Activated CD4-positive, alpha-beta T cell treated with anti-CD3 and anti-CD28 coated beads for 24 hours (primary cell): ENCODE results near the gene NHERF1.

Experiments used
- DNase-seq, 2 donors: peaks; one replicate each; pipeline ENCODE4 v3.0.0-alpha.2; 2020; ENCODE audit warnings: low read depth in 2 of 2

NHERF1 gene

DNA sequence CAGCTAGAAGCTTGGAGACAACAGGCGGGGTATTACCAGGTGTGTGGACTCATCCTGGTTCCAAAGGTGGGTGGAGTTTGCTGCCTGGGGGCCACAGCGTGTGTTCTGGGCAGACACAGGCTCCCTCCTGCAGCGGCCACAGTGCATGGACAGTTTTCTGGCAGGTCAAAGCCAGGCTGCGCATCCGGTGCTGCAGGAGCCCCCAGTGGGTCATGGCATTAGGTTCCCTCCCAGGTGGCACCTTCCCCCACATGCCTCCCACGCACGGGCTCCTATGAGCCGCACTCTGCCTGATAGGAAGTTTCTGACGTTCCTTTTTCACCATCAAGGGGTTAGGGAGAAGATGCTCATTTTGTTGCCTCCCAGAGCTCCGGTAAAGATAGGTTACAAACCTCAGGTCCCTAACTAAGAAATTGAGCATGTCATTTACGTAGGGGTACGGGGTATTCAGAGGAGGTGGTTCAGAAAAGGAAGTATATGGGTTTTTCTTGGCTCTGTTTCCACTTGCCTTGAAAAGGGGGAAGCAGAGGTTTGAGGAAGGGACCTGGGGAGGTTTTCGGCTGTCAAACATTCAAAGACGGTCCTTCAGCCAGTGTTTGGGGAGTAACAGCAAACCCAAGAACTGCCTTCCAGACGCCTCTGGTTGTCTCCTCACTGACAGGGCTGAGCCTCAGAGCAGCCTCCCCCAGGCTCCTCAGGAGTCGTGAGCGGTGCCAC, 60.4 kb downstream of the NHERF1 start:
- no peak for DNase-seq

DNA sequence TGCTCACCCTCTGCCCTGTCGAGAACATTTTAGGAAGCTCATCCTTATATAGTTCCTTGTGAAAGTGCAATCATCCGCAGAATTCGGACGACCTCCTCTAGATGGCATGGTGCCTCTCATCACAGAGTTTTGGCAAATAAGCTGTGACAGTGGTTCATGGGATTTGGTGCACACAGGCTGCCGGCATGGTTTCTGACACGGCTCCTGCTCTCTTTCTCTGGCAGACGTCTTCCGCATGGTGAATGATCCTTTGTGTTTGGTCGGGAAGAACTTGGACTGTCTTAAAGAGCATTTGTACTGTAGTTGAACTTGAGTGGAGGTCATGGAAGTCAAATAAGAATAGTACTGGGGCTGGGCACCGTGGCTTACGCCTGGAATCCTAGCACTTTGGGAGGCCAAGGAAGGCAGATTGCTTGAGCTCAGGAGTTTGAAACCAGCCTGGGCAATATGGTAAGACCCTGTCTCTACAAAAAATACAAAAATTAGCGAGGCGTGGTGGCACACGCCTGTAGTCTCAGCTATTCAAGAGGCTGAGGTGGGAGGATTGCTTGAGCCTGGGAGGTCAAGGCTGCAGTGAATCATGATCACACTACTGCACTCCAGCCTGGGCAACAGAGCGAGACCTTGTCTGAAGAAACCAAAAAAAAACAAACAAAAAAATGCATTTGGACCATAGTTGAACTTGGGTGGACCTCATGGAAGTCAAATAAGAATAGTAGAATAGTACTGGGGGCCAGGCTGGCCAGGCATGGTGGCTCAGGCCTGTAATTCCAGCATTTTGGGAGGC, 62.5 kb downstream of the NHERF1 start:
- DNase-seq: no peak

DNA sequence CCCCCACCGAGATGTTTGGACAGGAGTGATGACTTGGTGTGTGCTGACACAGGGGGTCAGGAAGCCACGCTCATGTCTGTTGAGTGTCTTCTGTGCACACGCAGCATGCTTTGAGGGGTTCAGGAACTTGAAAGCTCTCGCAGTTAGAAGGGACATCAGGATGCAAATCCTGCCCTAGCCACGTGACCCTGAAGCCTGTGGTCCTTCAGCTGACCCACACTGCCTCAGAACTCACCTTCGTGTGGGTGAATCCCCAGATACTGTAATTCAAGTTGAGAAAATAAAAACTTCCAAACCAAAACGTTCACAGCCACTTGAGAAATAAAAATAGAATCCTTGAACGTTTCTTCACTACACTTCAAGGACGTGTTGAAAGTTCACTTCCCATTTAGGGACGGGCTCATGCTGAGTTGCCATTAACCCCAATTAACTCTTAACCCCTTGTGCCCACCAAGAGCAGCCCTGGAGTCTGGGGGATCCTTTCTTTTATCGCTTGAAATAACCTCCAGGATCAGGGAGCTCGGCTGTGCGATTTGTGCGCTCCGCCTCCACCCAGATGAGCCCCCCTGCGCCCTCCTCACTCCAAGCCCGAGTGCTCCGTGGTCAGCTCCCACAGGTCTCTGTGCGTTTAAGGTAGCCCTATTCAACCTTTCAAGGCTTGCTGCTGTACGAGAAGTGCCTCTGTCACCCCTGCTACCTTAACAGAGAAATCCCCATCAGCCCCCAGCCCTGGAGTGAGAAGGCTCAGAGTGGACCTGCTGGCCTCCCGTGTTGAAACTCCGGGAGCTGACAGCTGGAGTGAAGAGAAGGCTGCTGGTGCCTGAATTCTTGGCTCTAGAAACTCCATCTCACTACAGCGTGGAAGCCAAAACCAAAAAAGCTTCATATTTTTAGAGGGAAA, 63.9 kb downstream of the NHERF1 start:
- DNase-seq: no peak

DNA sequence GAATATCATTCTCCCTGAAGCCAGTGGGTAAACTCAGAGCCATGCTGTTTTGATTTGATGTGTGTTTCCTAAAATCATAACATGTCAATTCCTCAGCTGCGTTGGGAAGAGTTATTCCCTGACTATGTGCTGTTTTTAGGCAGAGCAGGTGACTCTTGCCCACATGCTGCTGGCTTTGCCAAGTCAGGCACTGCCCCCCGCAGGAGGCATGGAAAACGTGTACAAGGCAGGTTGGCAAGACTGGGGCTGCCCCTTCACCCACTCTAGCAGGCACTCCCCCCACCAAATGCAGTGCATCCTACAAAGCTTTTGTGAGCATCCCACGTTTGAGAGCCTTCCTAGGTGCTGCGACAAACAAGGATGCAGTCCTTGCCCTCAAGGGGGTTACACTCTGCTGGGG, 66.0 kb downstream of the NHERF1 start:
- no peak for DNase-seq

DNA sequence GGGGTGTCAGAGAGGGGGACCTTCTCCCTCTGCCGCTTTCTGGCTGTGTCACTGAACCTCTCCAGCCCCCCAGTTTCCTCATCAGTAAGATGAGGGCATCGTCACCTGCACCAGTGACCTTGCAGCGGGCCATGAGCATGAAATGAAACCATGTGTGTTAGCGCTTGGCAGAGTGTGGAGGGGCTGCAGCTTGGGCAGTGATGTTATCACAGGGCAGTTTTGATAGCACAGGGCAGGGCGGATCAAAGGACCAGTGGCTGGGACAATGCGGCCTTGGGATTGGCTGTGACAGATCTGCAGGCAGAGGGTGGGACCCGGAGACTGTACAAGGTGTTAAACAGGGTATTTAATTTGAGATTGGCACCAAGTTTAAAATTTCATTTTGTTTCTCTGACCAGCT, 66.6 kb downstream of the NHERF1 start:
- no peak for DNase-seq

DNA sequence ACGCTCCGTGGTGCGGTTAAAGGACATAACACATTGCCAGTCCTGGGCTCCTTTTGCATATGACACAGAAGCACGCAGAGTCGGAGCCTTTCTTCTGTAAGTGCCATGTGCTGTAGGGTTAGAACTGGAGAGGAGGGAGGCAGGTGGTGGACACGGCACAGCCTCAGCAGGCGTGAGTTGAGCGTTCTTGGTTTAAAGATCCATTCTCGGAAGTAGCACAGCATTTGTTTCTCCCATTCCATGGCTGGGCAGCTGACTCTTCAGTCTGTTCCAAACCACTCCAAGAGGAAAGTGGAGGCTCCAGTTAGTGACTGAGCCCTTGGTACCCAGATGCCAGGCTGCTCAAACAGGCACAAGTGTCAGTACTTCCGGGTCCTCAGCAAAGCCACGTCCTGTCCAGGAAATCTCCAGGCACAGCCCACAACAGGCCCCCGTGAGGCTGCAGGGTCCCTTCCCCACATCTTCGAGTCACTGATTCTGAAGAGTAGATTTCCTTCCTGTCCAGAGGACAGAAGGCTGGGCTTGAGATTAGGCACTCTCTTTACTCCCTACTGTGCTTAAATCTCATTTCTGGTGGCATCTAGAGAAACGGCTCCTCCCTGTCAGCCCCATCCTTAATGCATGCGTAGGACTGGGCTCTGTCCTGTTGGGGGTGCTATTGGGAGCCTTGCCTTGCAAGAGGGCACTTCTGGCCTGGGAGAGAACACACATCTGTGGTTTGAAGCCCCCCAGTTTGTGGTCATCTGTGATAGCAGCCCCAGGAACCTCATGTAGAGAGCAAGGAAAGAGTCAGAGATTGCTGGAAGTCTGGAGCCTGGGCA, 67.3 kb downstream of the NHERF1 start:
- no peak for DNase-seq

DNA sequence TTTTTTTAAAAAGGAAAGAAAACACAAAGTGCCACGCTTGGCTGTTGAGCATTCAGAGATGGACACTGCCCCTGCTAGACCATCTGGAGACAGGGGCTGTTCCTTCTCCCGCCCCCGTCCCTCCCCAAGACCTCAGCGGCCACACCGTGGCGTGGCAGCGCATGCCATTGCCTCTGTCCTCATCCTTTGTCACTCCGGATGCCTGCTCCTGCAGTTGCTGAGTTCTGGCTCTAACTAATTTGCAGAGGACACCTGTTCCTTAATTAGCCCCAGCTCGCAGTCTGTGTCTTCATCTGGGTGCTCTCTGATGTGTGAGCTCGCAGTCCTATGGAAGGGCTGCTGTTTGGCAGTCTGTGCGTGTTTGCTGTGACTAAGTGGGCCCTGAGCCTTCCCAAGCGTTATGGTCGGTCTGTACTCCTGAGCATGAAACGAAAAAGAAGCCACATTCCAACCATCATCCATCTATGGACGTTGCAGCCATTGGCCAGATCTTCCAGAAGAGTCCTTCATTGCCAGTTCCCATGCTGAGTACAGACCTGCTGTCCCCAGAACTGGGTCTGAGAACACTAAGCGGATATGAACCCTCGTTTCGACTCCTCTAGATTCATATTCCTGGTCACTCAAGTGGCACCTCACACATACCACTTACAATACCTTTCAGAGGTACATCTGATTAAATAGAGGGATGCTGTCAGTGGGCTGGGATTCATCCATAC, 68.6 kb downstream of the NHERF1 start:
- no peak for DNase-seq

DNA sequence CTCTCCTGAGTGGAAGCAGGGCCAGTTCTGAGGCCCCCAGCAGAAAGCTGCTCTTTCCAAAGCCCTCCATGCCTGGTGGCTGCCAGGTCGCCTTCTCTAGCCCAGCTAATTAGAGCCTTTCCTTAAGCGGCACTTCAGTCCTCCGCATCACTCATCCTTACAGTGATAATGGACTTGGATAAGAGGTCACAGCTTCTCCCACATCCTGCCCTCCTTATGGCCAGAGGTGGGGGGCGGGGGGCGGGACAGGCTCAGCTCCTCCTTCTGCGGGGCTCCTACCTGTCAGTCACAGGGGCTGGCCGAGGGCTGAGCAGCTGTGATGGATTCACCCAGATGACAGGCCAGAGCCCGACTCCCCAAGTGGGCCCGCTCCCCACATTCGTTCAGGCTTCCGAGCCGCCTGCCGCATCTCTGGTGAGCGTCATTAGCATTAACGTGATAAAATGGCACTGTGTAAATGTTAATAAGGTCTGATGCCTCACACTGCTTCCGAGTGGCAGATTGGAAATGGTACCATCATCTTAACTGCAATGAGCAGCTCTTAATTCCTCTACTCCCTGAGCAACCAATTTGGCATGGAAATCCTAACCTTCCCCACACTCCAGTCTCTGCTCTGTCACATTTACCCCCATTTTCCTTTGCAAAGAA, 70.0 kb downstream of the NHERF1 start:
- no peak for DNase-seq
